ENCODE data around the gene PCDH15.

DNA sequence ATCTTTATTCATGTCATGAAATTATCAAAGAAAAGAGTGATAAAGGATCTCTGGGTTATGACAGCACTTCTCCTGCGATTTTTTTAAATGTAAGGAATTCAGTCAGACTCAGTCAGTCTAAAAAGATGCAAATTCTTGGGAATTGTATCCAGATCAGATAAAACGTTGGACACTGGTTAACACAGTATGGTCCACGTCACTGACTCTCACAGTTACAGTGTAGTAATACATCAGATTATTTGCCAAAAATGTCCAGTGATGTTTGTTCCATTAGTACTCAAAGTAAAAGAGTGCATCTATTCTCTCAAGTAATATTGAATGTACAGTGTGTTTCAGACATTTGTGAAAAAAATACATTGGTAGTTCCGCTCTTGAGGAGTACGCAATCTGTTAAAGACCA lies 224.5 kb downstream of the PCDH15 start:
- TF ChIP-seq POLR2A (IDR thresholded peaks at IDR 0.05) (no peak), POLR2AphosphoS5 (IDR thresholded peaks at IDR 0.05) (no peak)
- TF ChIP-seq, protein P1, sequence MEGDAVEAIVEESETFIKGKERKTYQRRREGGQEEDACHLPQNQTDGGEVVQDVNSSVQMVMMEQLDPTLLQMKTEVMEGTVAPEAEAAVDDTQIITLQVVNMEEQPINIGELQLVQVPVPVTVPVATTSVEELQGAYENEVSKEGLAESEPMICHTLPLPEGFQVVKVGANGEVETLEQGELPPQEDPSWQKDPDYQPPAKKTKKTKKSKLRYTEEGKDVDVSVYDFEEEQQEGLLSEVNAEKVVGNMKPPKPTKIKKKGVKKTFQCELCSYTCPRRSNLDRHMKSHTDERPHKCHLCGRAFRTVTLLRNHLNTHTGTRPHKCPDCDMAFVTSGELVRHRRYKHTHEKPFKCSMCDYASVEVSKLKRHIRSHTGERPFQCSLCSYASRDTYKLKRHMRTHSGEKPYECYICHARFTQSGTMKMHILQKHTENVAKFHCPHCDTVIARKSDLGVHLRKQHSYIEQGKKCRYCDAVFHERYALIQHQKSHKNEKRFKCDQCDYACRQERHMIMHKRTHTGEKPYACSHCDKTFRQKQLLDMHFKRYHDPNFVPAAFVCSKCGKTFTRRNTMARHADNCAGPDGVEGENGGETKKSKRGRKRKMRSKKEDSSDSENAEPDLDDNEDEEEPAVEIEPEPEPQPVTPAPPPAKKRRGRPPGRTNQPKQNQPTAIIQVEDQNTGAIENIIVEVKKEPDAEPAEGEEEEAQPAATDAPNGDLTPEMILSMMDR (IDR thresholded peaks at IDR 0.05): no peak
